ENCODE measurements around the gene C1orf167. TPM values are rescaled to one million over a fixed set of nuclear protein-coding genes. Genes with fewer than 3 reads are reported as not detected.

Gene C1orf167
- total and polyA plus RNA-seq, 10 of the 15 experiments (the other 5 are each of a cell fraction or from before 2014, with no cell fraction given): 0.17 to 0.31 TPM; not detected in 8

DNA sequence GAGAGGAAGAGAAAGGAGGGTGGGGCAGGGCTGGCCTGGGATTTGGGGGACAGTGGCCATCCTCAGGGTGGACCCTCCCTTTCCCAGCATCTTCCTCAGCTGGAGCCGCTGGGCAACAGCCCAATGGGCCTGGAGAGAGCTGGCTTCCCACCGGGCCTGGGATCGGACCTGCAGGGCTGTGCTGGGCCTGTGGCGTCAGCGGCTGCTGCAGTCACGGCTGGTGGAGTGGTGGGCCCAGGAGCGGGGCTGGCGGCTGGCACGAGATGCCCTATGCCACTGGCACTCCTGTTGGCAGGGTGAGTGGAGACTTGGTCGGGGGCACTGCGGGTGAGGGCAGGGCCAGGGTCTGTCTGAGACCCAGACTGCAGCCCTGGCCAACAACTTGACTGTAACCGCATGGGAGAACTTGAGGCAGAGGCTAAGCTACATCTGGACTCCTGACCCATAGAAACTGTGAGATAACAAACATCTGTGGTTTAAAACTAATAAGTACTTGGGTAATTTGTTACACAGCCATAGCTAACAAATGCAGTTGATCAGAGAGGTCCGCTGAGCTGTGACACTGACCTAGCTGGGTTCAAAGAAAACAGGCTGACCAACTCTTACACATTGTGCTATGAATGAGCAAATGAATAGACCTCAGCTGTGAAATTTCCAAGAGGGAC, 17.9 kb downstream of the C1orf167 start:
- H3K4me1 ChIP-seq (ENCODE audit: control insufficient read depth, insufficient read depth, low read length): peaks cover 4% of the 10 kb centered on the region; the same call in 1 of the 2 replicates
- 36% methylated on average over 13 of the region's 13 CpGs for WGBS (ENCODE audit: insufficient coverage, insufficient replicate concordance, low lambda C conversion rate, missing lambda C conversion rate)
- no peak for FAIRE-seq
- POLR2A ChIA-PET: interaction anchor here (0.6 kb wide), 1 partner anchor 149 kb away, joined by 3 read pairs; no protein-coding TSS in a partner anchor
- no peaks in the 10 kb centered on the region for H3K27me3 ChIP-seq (replicated peaks in 1 of 2; ENCODE audit: control insufficient read depth in 2 of 2, insufficient read depth in 2 of 2, low read length in 1 of 2)
- no TSS peak for BruUV-seq (replicated peaks)
- in situ Hi-C loops (cut with MboI): no loop called here
- no peaks in the 10 kb centered on the region for H3K9me3 ChIP-seq (replicated peaks; ENCODE audit: control insufficient read depth, insufficient read depth, low read length)
- no peaks in the 10 kb centered on the region for H3K79me2 ChIP-seq (ENCODE audit: control insufficient read depth, insufficient read depth, low read length)
- ATAC-seq: no peak
- no peaks in the 10 kb centered on the region for H4K20me1 ChIP-seq (ENCODE audit: control insufficient read depth, insufficient read depth)
- H3K4me3 ChIP-seq: no peak overlapping the region
- H3K9ac ChIP-seq (ENCODE audit: control insufficient read depth, insufficient read depth, low read length): no peak overlapping the region
- intact Hi-C loops (cut with micrococcal nuclease; ENCODE audit: unreplicated experiment): no loop called here
- no peak for DNase-seq (ENCODE audit: low read depth, low spot score)
- H2AFZ ChIP-seq (ENCODE audit: control insufficient read depth, low read depth, low read length): no peak overlapping the region
- no peak overlapping the region for H3K4me2 ChIP-seq (ENCODE audit: control insufficient read depth, insufficient read depth)
- CTCF ChIA-PET: interaction anchor here (0.6 to 0.9 kb wide), 2 partner anchors 20 to 65 kb away, joined by 3 read pairs; no protein-coding TSS in a partner anchor
- H3K36me3 ChIP-seq (ENCODE audit: control insufficient read depth in 2 of 2, insufficient read depth in 2 of 2, low read length in 1 of 2): no peaks in the 10 kb centered on the region
- SMC1A ChIA-PET (ENCODE audit: uncharacterized antibody, unreplicated experiment): no interaction called here
- RAD21 ChIA-PET (ENCODE audit: unreplicated experiment): no interaction called here
- no peak overlapping the region for H3K27ac ChIP-seq (ENCODE audit: control insufficient read depth, insufficient read depth)
- TF ChIP-seq POU2F2 (IDR thresholded peaks at IDR 0.05; ENCODE audit: borderline replicate concordance, low read depth, low read length): no peak
- TF ChIP-seq GABPA (IDR thresholded peaks at IDR 0.05; ENCODE audit: low read depth): no peak
- TF ChIP-seq CREM (IDR thresholded peaks at IDR 0.05; ENCODE audit: low read depth): no peak
- no peak for TF ChIP-seq CHD2 (IDR thresholded peaks at IDR 0.05; ENCODE audit: borderline replicate concordance, low read depth, low read length)
- no peak for TF ChIP-seq CBFB (IDR thresholded peaks at IDR 0.05; ENCODE audit: low read depth)
- TF ChIP-seq SIN3A (IDR thresholded peaks at IDR 0.05; ENCODE audit: low read depth, low read length): no peak
- TF ChIP-seq, protein P1, sequence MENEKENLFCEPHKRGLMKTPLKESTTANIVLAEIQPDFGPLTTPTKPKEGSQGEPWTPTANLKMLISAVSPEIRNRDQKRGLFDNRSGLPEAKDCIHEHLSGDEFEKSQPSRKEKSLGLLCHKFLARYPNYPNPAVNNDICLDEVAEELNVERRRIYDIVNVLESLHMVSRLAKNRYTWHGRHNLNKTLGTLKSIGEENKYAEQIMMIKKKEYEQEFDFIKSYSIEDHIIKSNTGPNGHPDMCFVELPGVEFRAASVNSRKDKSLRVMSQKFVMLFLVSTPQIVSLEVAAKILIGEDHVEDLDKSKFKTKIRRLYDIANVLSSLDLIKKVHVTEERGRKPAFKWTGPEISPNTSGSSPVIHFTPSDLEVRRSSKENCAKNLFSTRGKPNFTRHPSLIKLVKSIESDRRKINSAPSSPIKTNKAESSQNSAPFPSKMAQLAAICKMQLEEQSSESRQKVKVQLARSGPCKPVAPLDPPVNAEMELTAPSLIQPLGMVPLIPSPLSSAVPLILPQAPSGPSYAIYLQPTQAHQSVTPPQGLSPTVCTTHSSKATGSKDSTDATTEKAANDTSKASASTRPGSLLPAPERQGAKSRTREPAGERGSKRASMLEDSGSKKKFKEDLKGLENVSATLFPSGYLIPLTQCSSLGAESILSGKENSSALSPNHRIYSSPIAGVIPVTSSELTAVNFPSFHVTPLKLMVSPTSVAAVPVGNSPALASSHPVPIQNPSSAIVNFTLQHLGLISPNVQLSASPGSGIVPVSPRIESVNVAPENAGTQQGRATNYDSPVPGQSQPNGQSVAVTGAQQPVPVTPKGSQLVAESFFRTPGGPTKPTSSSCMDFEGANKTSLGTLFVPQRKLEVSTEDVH (IDR thresholded peaks at IDR 0.05; ENCODE audit: low read depth, partially characterized antibody): no peak
- TF ChIP-seq, protein P2, sequence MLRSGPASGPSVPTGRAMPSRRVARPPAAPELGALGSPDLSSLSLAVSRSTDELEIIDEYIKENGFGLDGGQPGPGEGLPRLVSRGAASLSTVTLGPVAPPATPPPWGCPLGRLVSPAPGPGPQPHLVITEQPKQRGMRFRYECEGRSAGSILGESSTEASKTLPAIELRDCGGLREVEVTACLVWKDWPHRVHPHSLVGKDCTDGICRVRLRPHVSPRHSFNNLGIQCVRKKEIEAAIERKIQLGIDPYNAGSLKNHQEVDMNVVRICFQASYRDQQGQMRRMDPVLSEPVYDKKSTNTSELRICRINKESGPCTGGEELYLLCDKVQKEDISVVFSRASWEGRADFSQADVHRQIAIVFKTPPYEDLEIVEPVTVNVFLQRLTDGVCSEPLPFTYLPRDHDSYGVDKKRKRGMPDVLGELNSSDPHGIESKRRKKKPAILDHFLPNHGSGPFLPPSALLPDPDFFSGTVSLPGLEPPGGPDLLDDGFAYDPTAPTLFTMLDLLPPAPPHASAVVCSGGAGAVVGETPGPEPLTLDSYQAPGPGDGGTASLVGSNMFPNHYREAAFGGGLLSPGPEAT (IDR thresholded peaks at IDR 0.05; ENCODE audit: low read depth): no peak
- no peak for TF ChIP-seq ATF7 (IDR thresholded peaks at IDR 0.05; ENCODE audit: low read depth)
- TF ChIP-seq CEBPB (IDR thresholded peaks at IDR 0.05; ENCODE audit: borderline replicate concordance in 1 of 2, low read depth in 2 of 2, low read length in 2 of 2): no peak
- no peak for TF ChIP-seq ZNF274 (IDR thresholded peaks at IDR 0.05; ENCODE audit: insufficient read depth, insufficient read length)
- no peak for TF ChIP-seq PML (IDR thresholded peaks at IDR 0.05; ENCODE audit: low read length)
- no peak for TF ChIP-seq RBBP5 (conservative IDR thresholded peaks at IDR 0.05)
- TF ChIP-seq, protein P3, sequence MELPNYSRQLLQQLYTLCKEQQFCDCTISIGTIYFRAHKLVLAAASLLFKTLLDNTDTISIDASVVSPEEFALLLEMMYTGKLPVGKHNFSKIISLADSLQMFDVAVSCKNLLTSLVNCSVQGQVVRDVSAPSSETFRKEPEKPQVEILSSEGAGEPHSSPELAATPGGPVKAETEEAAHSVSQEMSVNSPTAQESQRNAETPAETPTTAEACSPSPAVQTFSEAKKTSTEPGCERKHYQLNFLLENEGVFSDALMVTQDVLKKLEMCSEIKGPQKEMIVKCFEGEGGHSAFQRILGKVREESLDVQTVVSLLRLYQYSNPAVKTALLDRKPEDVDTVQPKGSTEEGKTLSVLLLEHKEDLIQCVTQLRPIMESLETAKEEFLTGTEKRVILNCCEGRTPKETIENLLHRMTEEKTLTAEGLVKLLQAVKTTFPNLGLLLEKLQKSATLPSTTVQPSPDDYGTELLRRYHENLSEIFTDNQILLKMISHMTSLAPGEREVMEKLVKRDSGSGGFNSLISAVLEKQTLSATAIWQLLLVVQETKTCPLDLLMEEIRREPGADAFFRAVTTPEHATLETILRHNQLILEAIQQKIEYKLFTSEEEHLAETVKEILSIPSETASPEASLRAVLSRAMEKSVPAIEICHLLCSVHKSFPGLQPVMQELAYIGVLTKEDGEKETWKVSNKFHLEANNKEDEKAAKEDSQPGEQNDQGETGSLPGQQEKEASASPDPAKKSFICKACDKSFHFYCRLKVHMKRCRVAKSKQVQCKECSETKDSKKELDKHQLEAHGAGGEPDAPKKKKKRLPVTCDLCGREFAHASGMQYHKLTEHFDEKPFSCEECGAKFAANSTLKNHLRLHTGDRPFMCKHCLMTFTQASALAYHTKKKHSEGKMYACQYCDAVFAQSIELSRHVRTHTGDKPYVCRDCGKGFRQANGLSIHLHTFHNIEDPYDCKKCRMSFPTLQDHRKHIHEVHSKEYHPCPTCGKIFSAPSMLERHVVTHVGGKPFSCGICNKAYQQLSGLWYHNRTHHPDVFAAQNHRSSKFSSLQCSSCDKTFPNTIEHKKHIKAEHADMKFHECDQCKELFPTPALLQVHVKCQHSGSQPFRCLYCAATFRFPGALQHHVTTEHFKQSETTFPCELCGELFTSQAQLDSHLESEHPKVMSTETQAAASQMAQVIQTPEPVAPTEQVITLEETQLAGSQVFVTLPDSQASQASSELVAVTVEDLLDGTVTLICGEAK (IDR thresholded peaks at IDR 0.05; ENCODE audit: borderline replicate concordance): no peak
- TF ChIP-seq YY1 (IDR thresholded peaks at IDR 0.05; ENCODE audit: low read depth, low read length): no peak
- TF ChIP-seq EGR1 (IDR thresholded peaks at IDR 0.05; ENCODE audit: borderline replicate concordance in 1 of 2, low read depth in 2 of 2, low read length in 2 of 2): no peak
